Prostate gland (tissue), 2 donors: Measurements from ENCODE around the gene ZSWIM2.

Experiments used
- CTCF ChIP-seq, 4 experiments: fragments of 200-600 bp in 2 of 4; fragments of 450-650 bp in 2 of 4; sonication (generic) in 2 of 4; IDR thresholded peaks; 1 replicate in 3 of 4; 2 replicates in 1 of 4; pipeline ENCODE4 v1.5.1; 2016 to 2019; ENCODE audit warnings: antibody characterized with exemption in 4 of 4, mild to moderate bottlenecking in 2 of 4, moderate library complexity in 2 of 4
- POLR2A ChIP-seq: fragments of 450-650 bp; IDR thresholded peaks from one replicate; pipeline ENCODE4 v1.6.1; 2016; ENCODE audit warnings: antibody characterized with exemption, mild to moderate bottlenecking
- POLR2AphosphoS5 ChIP-seq: sonication (generic); formaldehyde crosslinking; IDR thresholded peaks from one replicate; pipeline ENCODE4 v1.6.1; 2017; ENCODE audit warnings: antibody characterized with exemption

GRCh38 chr2:186884587-186884986 is 35.6 kb upstream of the ZSWIM2 start:
- TF ChIP-seq CTCF (IDR thresholded peaks at IDR 0.05) (no peak), POLR2A (no peak), POLR2AphosphoS5 (peak; percentile 6)
